HG03571 (cell line): ENCODE results near the gene C1QL2.

Experiments used
- ATAC-seq: cut with Tn5 transposase; IDR thresholded peaks from one replicate; pipeline ENCODE4 v1.9.1; 2021; ENCODE audit not compliant: unreplicated experiment

C1QL2 gene

DNA sequence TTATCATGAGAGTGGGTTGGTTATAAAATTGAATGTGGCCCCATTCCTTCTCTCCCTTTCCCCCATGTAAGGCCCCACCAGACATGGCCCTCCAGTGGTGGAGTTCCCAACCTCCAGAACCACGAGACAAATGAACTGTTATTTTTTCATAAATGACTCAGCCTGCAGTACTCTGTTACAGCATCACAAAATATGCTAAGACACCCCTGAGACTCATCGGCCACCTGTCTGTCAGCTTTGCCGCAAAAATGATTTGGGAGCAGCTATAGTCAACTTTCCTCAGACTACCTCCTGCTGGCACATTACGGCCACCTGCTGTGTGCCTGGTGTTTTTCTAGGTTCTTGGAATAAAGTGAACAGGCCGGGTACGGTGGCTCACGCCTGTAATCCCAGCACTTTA, 21.4 kb upstream of the C1QL2 start:
- ATAC-seq: no peak

DNA sequence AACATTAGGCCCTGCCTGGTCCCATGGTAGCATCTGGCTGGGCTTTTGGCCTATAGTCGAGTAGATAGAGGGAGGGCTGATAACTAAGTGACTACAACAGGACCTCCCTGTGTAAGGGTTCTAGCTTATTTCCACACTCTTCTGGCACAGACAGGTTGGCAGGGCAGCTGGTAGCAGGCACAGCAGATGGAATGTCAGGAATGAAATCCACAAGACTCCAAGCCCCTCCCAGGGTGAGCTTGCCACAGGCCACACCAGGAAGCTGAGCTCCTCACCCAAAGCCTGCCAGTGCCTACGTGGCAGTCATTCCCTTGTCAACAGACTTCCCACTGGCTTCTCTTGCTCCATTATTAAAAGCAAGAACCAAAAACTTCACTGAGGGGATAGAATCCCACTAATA, 20.7 kb upstream of the C1QL2 start:
- ATAC-seq: no peak

DNA sequence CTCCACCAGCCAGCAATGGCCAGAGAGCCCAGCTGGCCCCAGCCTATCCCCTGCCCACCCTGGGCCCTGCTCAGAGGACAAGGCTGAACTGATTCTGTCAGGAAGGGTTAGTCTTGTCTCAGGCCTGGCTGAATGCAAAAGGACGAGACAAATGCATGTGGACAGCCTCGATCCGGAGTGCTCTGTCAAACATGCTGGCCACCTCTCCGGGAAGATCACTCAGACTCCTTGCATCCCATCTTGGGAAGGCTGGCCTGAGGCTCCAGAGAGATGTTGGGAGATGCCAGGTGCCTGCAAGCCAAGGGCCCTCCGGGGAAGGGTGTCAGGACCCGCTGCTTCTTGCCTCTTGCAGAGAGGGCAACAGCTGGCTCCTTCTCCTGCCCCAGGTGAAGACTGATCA, 20.2 kb upstream of the C1QL2 start:
- no peak for ATAC-seq

DNA sequence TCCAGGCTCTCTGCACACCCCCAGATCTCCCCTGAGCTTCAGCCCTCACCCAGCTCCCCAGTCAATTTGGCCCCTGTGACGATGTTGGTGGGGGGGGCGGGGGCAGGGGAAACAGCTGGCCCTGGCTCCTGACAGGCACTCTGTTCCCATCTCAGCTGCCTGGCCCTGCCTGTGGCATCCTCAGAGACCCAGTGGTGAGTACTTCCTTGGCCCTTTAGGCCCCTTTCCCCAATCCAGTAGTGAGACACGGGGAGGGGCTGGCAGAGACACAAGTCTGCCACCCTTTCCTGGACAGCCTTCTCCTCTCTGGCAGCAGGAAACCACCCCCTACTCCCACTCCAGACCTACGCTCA, 19.3 kb upstream of the C1QL2 start:
- no peak for ATAC-seq

DNA sequence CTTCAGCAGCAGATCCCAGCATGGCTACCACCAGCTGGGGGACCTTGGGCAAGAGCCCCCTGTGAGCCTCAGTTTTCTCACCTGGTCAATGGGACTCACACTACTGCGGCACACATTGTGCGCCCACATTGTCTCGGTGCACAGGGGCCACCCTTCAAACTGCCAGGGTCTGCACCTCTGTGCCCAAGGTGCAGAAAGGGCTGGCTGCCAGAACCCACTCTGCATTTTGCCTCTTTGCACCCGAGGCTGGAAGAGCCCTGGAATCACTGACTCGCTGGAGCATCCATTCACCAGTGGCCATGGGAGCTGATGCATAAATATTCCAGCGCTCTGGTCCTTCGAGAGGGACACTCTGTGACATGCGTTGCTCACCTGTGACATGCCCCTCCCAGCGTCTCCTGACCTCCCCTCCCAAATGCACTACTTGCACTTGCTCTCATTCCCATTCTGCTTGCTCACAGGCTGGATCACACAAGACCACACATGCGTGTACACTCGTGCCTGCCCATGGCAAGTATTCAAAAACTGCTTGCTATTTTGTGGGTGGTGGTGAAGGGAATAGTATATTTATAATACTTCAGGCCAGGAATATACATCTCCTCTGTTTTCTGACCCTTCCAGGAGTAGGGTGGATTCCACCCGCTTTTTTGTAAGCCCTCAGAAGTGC, 18.8 kb upstream of the C1QL2 start:
- ATAC-seq: no peak

DNA sequence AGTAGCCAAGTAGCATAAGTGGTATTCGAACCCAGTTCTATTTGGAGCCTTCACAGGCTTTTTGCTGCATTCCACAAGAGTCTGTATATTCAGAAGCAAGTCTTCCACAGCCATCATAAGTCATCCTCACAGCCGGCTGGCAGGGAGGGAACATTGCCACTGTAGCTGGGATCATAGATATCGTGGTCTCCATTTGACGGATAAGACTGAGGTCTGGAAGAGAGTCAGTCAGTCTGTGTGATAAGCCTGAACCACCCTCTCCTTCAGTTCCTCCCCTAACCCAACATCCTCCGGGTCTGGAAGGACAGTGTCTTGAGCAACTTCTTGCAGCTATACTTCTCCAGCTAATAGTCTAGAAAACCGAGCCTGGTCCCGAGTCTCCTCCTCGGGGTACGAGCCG, 17.0 kb upstream of the C1QL2 start:
- ATAC-seq: no peak

DNA sequence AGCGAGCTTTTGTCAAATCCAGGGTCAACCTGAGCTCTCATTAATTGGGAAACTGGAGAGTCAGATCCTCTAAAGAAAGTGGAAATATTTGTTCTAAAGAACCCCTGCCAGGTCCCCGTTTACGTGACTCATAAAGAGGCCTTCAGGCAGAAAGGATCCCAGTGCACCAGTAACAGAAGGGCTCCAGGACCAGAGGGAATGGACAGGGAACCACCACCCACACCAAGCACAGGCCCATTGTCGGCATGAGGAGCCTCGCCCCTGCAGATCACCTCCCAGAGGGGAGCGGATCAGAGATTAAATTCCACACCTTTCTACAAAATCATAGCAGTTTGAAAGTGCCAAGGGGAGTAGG, 16.4 kb upstream of the C1QL2 start:
- no peak for ATAC-seq

DNA sequence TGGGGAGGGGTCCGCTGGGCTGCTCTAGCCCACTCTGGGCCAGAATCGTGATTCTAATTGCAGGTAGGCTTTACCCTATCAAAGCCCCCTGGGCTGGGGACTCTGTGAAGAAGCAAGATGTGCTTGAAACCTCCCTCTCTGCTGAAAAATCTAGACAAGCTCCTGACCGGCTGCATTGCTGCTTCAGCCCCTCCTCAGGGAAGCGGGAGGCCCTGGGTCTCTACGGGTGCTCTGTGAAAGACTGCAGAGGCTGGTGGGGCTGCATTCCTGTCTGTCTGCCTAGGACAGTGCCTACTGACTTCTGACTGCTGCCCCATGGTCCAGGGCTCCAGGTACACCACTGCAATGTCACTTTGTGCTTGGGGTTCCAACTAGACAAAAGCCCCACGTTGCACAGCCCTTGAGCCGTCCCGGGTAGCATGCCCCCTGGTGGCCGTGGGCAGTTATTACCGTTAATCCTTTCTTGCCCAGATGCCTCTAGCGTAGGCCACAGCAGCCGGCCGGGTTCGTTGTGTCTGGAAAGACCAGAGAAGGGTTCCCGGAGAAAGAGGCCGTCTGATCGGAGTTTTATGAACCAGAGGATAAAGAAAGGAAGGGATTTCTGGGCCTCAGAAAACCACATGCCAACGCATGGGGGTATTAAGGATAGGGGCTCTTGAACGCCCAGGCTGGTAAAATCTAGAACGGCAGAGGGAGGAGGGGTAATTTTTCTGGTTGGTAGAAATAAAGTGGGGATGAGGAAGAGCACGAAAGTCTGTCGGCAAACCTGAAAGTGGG, 15.9 kb upstream of the C1QL2 start:
- ATAC-seq: no peak

DNA sequence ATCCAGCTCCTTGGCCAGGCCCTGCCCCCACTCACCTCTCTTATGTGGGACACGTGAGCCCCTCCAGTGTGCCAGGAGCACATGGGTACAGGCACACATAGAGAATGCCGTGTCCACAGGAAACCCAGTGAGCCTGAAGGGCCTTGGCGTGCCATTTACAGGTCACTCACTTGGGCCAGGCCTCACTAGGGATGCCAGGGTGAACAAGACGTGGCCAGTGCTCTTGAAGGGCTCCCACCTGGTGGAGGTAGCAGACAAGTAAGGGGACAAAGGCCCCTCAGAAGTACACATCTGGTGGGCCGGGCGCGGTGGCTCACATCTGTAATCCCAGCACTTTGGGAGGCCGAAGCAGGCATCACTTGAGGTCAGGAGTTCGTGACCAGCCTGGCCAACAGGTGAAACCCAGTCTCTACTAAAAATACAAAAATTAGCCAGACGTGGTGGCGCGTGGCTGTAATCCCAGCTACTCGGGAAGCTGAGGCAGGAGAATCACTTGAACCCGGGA, 15.1 kb upstream of the C1QL2 start:
- ATAC-seq: no peak

- no peak for ATAC-seq
Measured at GRCh38 chr2:119170504-119170903, 12.0 kb upstream of the C1QL2 start.

DNA sequence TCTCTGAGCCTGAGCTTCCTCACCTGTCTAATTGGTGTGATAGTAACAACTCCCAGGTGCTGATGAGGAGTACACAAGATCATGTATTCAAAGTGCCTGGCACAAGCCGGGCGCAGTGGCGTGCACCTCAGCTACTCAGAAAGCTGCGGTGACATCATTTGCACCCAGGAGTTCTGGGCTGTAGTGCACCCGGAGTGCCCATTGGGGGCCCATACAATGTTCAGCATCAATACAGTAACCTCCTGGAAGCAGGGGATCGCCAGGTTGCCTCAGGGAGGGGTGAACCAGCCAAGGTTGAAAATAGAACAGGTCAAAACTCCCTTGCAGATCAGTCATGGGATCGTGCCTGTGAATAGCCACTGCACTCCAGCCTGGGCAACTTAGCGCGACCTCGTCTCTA, 11.2 kb upstream of the C1QL2 start:
- ATAC-seq: no peak

GRCh38 chr2:119160361-119160990, 1.9 kb upstream of the C1QL2 start:
- no peak for ATAC-seq

DNA sequence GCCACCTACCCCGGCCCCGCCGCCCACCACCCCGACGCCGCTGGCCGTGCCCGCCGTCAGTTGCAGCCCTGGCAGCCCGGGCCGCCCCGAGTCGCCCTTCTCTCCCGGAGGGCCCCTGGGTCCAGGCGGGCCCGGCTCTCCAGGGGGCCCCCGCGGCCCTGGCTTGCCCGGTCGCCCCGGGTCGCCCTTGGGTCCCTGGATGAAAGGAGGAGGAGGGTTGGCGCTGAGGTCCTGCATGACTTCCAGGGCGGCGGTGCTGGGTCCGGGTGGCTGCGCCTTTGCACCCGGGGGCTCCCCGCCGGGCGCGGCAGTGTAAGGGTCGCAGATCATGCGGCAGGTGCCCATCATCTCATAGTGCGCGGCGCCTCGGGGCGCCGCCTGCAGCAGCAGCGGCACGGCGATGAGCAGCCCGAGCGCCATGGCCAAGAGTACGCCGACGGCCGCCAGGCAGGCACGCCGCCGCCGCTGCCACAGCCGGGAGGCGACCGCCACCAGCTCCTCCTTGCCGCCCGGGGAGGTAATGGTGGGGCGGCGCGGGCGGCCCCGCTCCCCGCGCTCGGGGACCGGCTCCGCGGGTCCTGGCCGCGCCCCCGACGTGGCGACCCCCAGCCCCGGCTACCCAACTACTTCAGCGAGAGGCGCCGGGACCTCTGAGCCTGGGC, 570 bp downstream of the C1QL2 start:
- no peak for ATAC-seq

GRCh38 chr2:119156891-119157773, 1.4 kb downstream of the C1QL2 start:
- no peak for ATAC-seq

GRCh38 chr2:119156105-119156890, 2.3 kb downstream of the C1QL2 start:
- no peak for ATAC-seq

DNA sequence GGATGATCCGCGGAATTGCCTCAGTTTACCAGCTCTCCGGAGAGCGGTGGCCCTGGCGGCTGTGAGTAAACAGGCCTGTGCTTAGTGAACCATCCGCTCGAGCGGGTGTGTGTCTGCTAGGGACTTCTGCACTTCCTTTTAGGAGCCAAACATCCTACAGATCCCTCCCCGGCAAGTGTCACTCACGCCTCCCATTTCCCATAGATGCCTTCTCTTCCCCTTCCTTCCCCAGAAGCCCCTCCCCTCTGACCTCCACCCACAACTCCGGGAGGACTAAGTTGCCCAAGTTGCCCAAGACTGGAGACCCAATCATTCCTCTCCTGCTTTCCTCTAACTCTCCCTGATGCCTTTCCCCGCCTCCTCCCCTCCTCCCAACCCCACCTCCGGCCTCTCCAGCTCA, 2.9 kb downstream of the C1QL2 start:
- ATAC-seq: no peak

GRCh38 chr2:119154076-119154475, 4.5 kb downstream of the C1QL2 start:
- no peak for ATAC-seq

GRCh38 chr2:119149611-119150010, 8.9 kb downstream of the C1QL2 start:
- no peak for ATAC-seq

DNA sequence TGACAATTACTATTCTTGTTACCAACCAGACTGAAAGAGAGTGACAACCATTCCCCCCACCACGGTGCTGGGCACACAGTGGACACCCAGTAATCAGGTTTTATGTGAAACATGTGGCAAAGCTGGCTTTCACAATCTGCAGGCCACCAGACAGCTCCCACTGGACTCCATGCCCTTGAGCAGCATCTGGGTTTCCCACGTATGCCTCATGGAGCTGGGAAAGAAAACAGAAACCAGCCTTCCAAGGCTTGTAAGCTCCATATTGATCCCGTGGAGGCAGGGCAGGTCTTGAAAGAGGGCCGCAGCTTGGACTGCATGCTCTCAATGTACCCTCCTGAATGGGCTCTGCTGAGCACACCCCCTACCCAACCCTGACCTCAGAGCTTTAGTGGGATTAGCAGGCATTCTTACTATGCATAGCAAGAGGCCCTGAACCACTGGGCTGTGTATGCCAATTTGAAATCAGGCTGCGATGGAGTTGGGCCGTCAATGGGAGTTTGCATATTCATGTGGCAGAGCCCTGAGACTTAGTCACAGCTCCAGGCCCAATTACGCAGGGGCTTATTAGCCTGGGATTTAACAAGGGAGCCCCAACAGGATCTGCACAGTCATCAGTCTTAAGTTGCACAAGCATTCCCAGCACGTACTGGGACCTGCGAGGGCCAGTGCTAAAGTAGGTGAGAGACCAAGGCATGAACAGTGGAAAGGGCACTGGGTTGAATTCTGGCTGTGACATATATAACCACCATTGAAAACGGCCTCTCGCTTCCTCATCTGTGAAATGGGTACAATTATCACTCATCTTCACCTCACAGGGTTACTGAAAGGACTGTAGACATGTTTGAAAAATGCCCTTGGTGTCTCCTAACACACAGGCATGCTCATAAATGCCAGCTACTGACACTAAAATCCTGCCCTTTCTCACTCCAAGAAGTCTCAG, 10.5 kb downstream of the C1QL2 start:
- ATAC-seq: no peak
